SK-N-SH (cell line): ENCODE data around the gene METTL21A. TPM values are rescaled to one million over a fixed set of nuclear protein-coding genes. Genes with fewer than 3 reads are reported as not detected.

Experiments used
- CTCF ChIA-PET: fragments of 300-600, 350-600 bp; formaldehyde crosslinking; extraction: SDS; loops from one replicate; lab custom pipeline; 2021; lab: Yijun Ruan, JAX
- POLR2A ChIA-PET: fragments of 350-600 bp; sonication (Branson Sonifier 250); formaldehyde crosslinking; extraction: SDS; loops from one replicate; lab custom pipeline; 2020; ENCODE audit warnings: antibody characterized with exemption, inconsistent platforms; lab: Yijun Ruan, JAX
- DNase-seq: peaks from one replicate; pipeline ENCODE4 v3.0.0; 2012
- H2AFZ ChIP-seq: fragments of 200-600 bp; sonication (generic); 2 replicates; pipeline ENCODE4 v1.8.1; 2016; ENCODE audit warnings: antibody characterized with exemption, mild to moderate bottlenecking, low read depth
- H3F3A ChIP-seq: fragments of 200-600 bp; sonication (generic); replicated peaks from 2 replicates; pipeline ENCODE3; 2016; ENCODE audit warnings: antibody characterized with exemption, mild to moderate bottlenecking; ENCODE audit not compliant: insufficient read depth
- H3K27ac ChIP-seq, 2 experiments: fragments of 200-500 bp in 1 of 2; fragments of 200-600 bp in 1 of 2; sonication (Bioruptor generic) in 1 of 2; sonication (generic), shearing (Covaris generic) in 1 of 2; 2 replicates each; pipeline versions ENCODE4 v1.5.1 to v1.6.1; 2014 to 2016; ENCODE audit warnings: low read depth in 2 of 2, inconsistent platforms in 1 of 2, low read length in 1 of 2, mild to moderate bottlenecking in 1 of 2, mixed read lengths in 1 of 2
- H3K27me3 ChIP-seq: fragments of 200-600 bp; sonication (generic), shearing (Covaris generic); 2 replicates; pipeline ENCODE4 v1.6.1; 2016; ENCODE audit warnings: mixed run types; ENCODE audit not compliant: insufficient read depth
- H3K36me3 ChIP-seq, 2 experiments: fragments of 200-500 bp in 1 of 2; fragments of 200-600 bp in 1 of 2; sonication (Bioruptor generic) in 1 of 2; sonication (generic) in 1 of 2; replicated peaks in 1 of 2; 2 replicates each; pipeline versions ENCODE3 to v1.5.1; 2014 to 2016; ENCODE audit warnings: low read length in 1 of 2, mild to moderate bottlenecking in 1 of 2; ENCODE audit not compliant: insufficient read depth in 2 of 2, control insufficient read depth in 1 of 2
- H3K4me1 ChIP-seq, 2 experiments: fragments of 200-500 bp in 1 of 2; fragments of 200-600 bp in 1 of 2; sonication (Bioruptor generic) in 1 of 2; sonication (generic), shearing (Covaris generic) in 1 of 2; 2 replicates each; pipeline versions ENCODE4 v1.5.1 to v1.6.1; 2014 to 2016; ENCODE audit warnings: low read depth in 1 of 2, low read length in 1 of 2, mixed run types in 1 of 2; ENCODE audit not compliant: insufficient read depth in 2 of 2, control insufficient read depth in 1 of 2
- H3K4me2 ChIP-seq: fragments of 200-600 bp; sonication (generic), shearing (Covaris generic); 2 replicates; pipeline ENCODE4 v1.6.1; 2017; ENCODE audit warnings: mixed run types
- H3K4me3 ChIP-seq, 2 experiments: fragments of 200-500 bp in 1 of 2; fragments of 200-600 bp in 1 of 2; sonication (Bioruptor generic) in 1 of 2; sonication (generic), shearing (Covaris generic) in 1 of 2; 2 replicates each; pipeline versions ENCODE4 v1.5.1 to v1.8.1; 2014 to 2016; ENCODE audit warnings: low read depth in 2 of 2, inconsistent platforms in 1 of 2, low read length in 1 of 2, mild to moderate bottlenecking in 1 of 2, mixed read lengths in 1 of 2, moderate library complexity in 1 of 2
- H3K79me2 ChIP-seq: fragments of 200-600 bp; sonication (generic); 2 replicates; pipeline ENCODE4 v1.8.1; 2017; ENCODE audit warnings: mild to moderate bottlenecking; ENCODE audit not compliant: insufficient read depth
- H3K9ac ChIP-seq: fragments of 200-600 bp; sonication (generic); 2 replicates; pipeline ENCODE4 v1.6.1; 2017; ENCODE audit warnings: mixed run types
- H3K9me2 ChIP-seq: fragments of 200-600 bp; sonication (generic); 2 replicates; pipeline ENCODE4 v1.6.1; 2017; ENCODE audit warnings: mixed run types
- H3K9me3 ChIP-seq: fragments of 200-600 bp; sonication (generic); 2 replicates; pipeline ENCODE4 v1.6.1; 2017; ENCODE audit warnings: mixed run types, mild to moderate bottlenecking, moderate library complexity
- H4K20me1 ChIP-seq: fragments of 200-600 bp; sonication (generic); 2 replicates; pipeline ENCODE4 v1.6.1; 2017; ENCODE audit warnings: mild to moderate bottlenecking, mixed run types; ENCODE audit not compliant: insufficient read depth
- CHD2 ChIP-seq: fragments of 150-350 bp; IDR thresholded peaks from 2 replicates; pipeline ENCODE4 v1.6.1; 2018; ENCODE audit warnings: low read length; ENCODE audit not compliant: partially characterized antibody
- ELF1 ChIP-seq: IDR thresholded peaks from 2 replicates; pipeline ENCODE4 v1.4.0; 2012
- EZH2phosphoT487 ChIP-seq: fragments of 200-600 bp; sonication (generic); IDR thresholded peaks from 2 replicates; pipeline ENCODE4 v1.6.1; 2017; ENCODE audit warnings: low read depth, mixed run types, mild to moderate bottlenecking, antibody characterized with exemption, moderate library complexity, borderline replicate concordance
- FOSL2 ChIP-seq: IDR thresholded peaks from 2 replicates; pipeline ENCODE4 v1.4.0; 2012; ENCODE audit warnings: low read depth, mild to moderate bottlenecking, moderate library complexity, borderline replicate concordance
- FOXJ3 ChIP-seq: sonication (generic); formaldehyde crosslinking; IDR thresholded peaks from 2 replicates; pipeline ENCODE4 v1.5.1; 2020; ENCODE audit warnings: mild to moderate bottlenecking, missing genetic modification reagents
- FOXM1 ChIP-seq: IDR thresholded peaks from 2 replicates; pipeline ENCODE4 v1.4.0; 2012; ENCODE audit warnings: low read depth, mild to moderate bottlenecking
- GABPA ChIP-seq: IDR thresholded peaks from 2 replicates; pipeline ENCODE4 v1.4.0; 2012; ENCODE audit warnings: low read depth, mild to moderate bottlenecking
- GATA2 ChIP-seq: sonication (generic); formaldehyde crosslinking; IDR thresholded peaks from 2 replicates; pipeline ENCODE4 v1.5.0; 2020; ENCODE audit warnings: mild to moderate bottlenecking, missing genetic modification reagents
- JUND ChIP-seq: IDR thresholded peaks from 2 replicates; pipeline ENCODE4 v1.4.0; 2012
- MEF2A ChIP-seq: IDR thresholded peaks from 2 replicates; pipeline ENCODE4 v1.4.0; 2012; ENCODE audit warnings: low read depth, borderline replicate concordance
- MXI1 ChIP-seq: IDR thresholded peaks from 2 replicates; pipeline ENCODE4 v1.6.1; 2012; ENCODE audit warnings: mild to moderate bottlenecking, low read depth, low read length, improper control_type of control experiment
- NRF1 ChIP-seq: IDR thresholded peaks from 2 replicates; pipeline ENCODE4 v1.6.1; 2012; ENCODE audit warnings: low read depth, mild to moderate bottlenecking, low read length
- POLR2AphosphoS5 ChIP-seq: IDR thresholded peaks from 2 replicates; pipeline ENCODE4 v1.6.1; 2012; ENCODE audit warnings: low read depth, low read length
- RAD21 ChIP-seq: IDR thresholded peaks from 2 replicates; pipeline ENCODE4 v1.6.1; 2012; ENCODE audit warnings: mild to moderate bottlenecking, low read length
- RFX5 ChIP-seq: IDR thresholded peaks from 2 replicates; pipeline ENCODE4 v1.6.1; 2012; ENCODE audit warnings: mild to moderate bottlenecking, improper control_type of control experiment, low read length
- RXRA ChIP-seq: IDR thresholded peaks from 2 replicates; pipeline ENCODE4 v1.4.0; 2012; ENCODE audit warnings: low read depth, mild to moderate bottlenecking, borderline replicate concordance
- SIN3A ChIP-seq: IDR thresholded peaks from 2 replicates; pipeline ENCODE4 v1.6.1; 2012; ENCODE audit warnings: low read depth, mild to moderate bottlenecking, low read length, moderate library complexity, borderline replicate concordance
- SMC3 ChIP-seq: IDR thresholded peaks from 2 replicates; pipeline ENCODE4 v1.6.1; 2012; ENCODE audit warnings: low read depth, low read length, improper control_type of control experiment
- TAF1 ChIP-seq: IDR thresholded peaks from 2 replicates; pipeline ENCODE4 v1.6.1; 2012; ENCODE audit warnings: low read depth, mild to moderate bottlenecking, low read length, moderate library complexity, borderline replicate concordance
- TEAD4 ChIP-seq: IDR thresholded peaks from 2 replicates; pipeline ENCODE4 v1.4.0; 2012; ENCODE audit warnings: mild to moderate bottlenecking, borderline replicate concordance; ENCODE audit not compliant: insufficient read depth
- YY1 ChIP-seq: IDR thresholded peaks from 2 replicates; pipeline ENCODE4 v1.4.0; 2012; ENCODE audit warnings: low read depth, mild to moderate bottlenecking
- WGBS: methylation state at CpG from one replicate; pipeline ENCODE4 v1.1.6; 2017; ENCODE audit warnings: low lambda C conversion rate; 5-methylcytosine and 5-hydroxymethylcytosine counted together
- polyA plus RNA-seq, 3 experiments: library from polyadenylated mRNA; depleted of rRNA; stranded (reverse); fragments of >200 nt; gene quantifications; 2 replicates each; pipeline ENCODE4 v1.2.3, GENCODE V29; 2012
- TF ChIP-seq, protein P1 (sequence below): IDR thresholded peaks from 2 replicates; pipeline ENCODE4 v1.4.0; 2012; ENCODE audit warnings: low read depth
- TF ChIP-seq, protein P2 (sequence below): fragments of 200-600 bp; sonication (generic); IDR thresholded peaks from 2 replicates; pipeline ENCODE4 v1.6.1; 2017; ENCODE audit warnings: antibody characterized with exemption, mild to moderate bottlenecking, moderate library complexity
- TF ChIP-seq, protein P3 (sequence below): IDR thresholded peaks from 2 replicates; pipeline ENCODE4; 2012

The METTL21A gene
- polyA plus RNA-seq, 1 of the 3 experiments (the other 2 are of a cell fraction), result 19.4 TPM

DNA sequence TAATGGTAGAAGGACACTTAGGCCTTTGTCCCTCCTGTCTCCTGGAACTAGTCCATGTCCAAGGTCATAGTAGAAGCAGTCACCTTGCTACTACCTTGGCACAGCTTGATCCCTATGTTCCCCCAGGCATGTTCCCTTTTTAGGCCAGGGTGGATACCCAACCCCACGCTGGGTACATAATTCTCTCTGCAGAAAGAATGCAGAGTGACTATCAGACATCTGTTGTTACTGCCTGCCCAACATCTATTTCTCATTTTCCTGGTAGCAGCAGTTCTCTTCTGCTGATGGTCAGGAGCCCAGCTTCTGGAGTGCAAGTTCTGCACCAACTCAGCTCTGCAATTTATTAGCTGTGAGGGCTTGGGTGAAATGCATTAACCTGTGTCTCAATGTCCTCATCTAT is 4.4 kb upstream of the METTL21A start:
- no peaks in the 10 kb centered on the region for H3K9me2 ChIP-seq
- TF ChIP-seq RFX5 (no peak), GATA2 (no peak), ELF1 (no peak)
- TF ChIP-seq, protein P1, sequence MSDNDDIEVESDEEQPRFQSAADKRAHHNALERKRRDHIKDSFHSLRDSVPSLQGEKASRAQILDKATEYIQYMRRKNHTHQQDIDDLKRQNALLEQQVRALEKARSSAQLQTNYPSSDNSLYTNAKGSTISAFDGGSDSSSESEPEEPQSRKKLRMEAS, result no peak
- no peak overlapping the region for H3K4me2 ChIP-seq
- H3K9ac ChIP-seq, result no peak overlapping the region
- no peaks in the 10 kb centered on the region for H4K20me1 ChIP-seq
- no peaks in the 10 kb centered on the region for H3K27me3 ChIP-seq
- no peak for DNase-seq
- H2AFZ ChIP-seq, result no peak overlapping the region
- ChIA-PET CTCF (no interaction called here), POLR2A (no interaction called here)
- H3K9me3 ChIP-seq, result no peaks in the 10 kb centered on the region
- no peak overlapping the region for H3K27ac ChIP-seq
- peaks cover 9% of the 10 kb centered on the region for H3F3A ChIP-seq
- no peaks in the 10 kb centered on the region for H3K79me2 ChIP-seq
- H3K4me1 ChIP-seq, result no peaks in the 10 kb centered on the region
- H3K36me3 ChIP-seq, result no peaks in the 10 kb centered on the region
- WGBS, result 100% methylated on average over 1 of the region's 1 CpG
- no peak overlapping the region for H3K4me3 ChIP-seq

GRCh38 chr2:207624185-207625013 is 795 bp downstream of the METTL21A start:
- Histone ChIP-seq H2AFZ (peak overlapping the region; percentile 98), H3K9me2 (no peaks in the 10 kb centered on the region), H3K4me3 (peak overlapping the region; percentile 73 to 98), H3K4me1 (peaks cover 0 to 7% of the 10 kb centered on the region in 2 experiments; a peak in 1 of 4 replicates), H3K4me2 (peak overlapping the region; percentile 91), H3K9ac (peak overlapping the region; percentile 96), H4K20me1 (no peaks in the 10 kb centered on the region), H3K9me3 (no peaks in the 10 kb centered on the region), H3K27ac (peak overlapping the region; percentile 91 to 92), H3K27me3 (no peaks in the 10 kb centered on the region), H3F3A (peaks cover 13% of the 10 kb centered on the region), H3K36me3 (peaks cover 7 to 16% of the 10 kb centered on the region in 2 experiments), H3K79me2 (peaks cover 20% of the 10 kb centered on the region; the same call in 1 of the 2 replicates)
- TF ChIP-seq FOSL2, result no peak
- no peak for TF ChIP-seq FOXM1
- TF ChIP-seq YY1, result no peak
- TF ChIP-seq JUND, result no peak
- TF ChIP-seq RAD21, result 0 out of 2 replicates have a peak, but pooled peaks have one; percentile 2
- TF ChIP-seq RXRA, result no peak
- TF ChIP-seq MXI1, result peak; percentile 60
- TF ChIP-seq RFX5, result no peak
- peak; percentile 47 for TF ChIP-seq GABPA
- no peak for TF ChIP-seq CHD2
- no peak for TF ChIP-seq NRF1
- peak; percentile 13; the same call in 1 of the 2 replicates for TF ChIP-seq TEAD4
- TF ChIP-seq ELF1, result 0 out of 2 replicates have a peak, but pooled peaks have one; percentile 20
- no peak for TF ChIP-seq FOXJ3 (CRISPR knock-in tag)
- peak; percentile 55 for TF ChIP-seq TAF1
- no peak for TF ChIP-seq SIN3A
- no peak for TF ChIP-seq EZH2phosphoT487
- no peak for TF ChIP-seq MEF2A
- TF ChIP-seq SMC3, result 0 out of 2 replicates have a peak, but pooled peaks have one; percentile 11
- TF ChIP-seq, protein P2, sequence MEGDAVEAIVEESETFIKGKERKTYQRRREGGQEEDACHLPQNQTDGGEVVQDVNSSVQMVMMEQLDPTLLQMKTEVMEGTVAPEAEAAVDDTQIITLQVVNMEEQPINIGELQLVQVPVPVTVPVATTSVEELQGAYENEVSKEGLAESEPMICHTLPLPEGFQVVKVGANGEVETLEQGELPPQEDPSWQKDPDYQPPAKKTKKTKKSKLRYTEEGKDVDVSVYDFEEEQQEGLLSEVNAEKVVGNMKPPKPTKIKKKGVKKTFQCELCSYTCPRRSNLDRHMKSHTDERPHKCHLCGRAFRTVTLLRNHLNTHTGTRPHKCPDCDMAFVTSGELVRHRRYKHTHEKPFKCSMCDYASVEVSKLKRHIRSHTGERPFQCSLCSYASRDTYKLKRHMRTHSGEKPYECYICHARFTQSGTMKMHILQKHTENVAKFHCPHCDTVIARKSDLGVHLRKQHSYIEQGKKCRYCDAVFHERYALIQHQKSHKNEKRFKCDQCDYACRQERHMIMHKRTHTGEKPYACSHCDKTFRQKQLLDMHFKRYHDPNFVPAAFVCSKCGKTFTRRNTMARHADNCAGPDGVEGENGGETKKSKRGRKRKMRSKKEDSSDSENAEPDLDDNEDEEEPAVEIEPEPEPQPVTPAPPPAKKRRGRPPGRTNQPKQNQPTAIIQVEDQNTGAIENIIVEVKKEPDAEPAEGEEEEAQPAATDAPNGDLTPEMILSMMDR, result no peak
- TF ChIP-seq GATA2, result no peak
- TF ChIP-seq POLR2AphosphoS5, result peak; percentile 39; the same call in 1 of the 2 replicates
- TF ChIP-seq, protein P3, sequence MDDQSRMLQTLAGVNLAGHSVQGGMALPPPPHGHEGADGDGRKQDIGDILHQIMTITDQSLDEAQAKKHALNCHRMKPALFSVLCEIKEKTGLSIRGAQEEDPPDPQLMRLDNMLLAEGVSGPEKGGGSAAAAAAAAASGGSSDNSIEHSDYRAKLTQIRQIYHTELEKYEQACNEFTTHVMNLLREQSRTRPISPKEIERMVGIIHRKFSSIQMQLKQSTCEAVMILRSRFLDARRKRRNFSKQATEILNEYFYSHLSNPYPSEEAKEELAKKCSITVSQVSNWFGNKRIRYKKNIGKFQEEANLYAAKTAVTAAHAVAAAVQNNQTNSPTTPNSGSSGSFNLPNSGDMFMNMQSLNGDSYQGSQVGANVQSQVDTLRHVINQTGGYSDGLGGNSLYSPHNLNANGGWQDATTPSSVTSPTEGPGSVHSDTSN, result no peak
- 2% methylated on average over 38 of the region's 47 CpGs for WGBS
- peak; percentile 79 for DNase-seq
- CTCF ChIA-PET, result interaction anchor here (0.8 to 2.4 kb wide), 12 partner anchors 9 to 641 kb away, joined by 3 to 10 read pairs (median 6); partner anchors contain the start of gene CCNYL1
- POLR2A ChIA-PET, result interaction anchor here (0.6 to 2.1 kb wide), 7 partner anchors 11 to 1775 kb away, joined by 3 to 6 read pairs (median 6); partner anchors contain the start of genes CREB1 and PLEKHM3
